ENCODE results near the gene IGF1.

The IGF1 gene

GRCh38 chr12:102435827-102436436 is 44.4 kb downstream of the IGF1 start (continued):
- no peak for TF ChIP-seq SP2 (tag by site-specific recombination; IDR thresholded peaks at IDR 0.05)
- no peak for TF ChIP-seq ZBTB21 (tag by site-specific recombination; IDR thresholded peaks at IDR 0.05)

GRCh38 chr12:102433304-102433703 is 47.1 kb downstream of the IGF1 start:
- Histone ChIP-seq H3K9me3 (ENCODE audit: control insufficient read depth, insufficient read depth, low read depth, low read length) (no peaks in the 10 kb centered on the region), H3K27ac (ENCODE audit: extremely low read depth, low read depth, low read length) (no peak overlapping the region), H3K36me3 (ENCODE audit: control insufficient read depth in 2 of 2, insufficient read depth in 1 of 2, low read length in 2 of 2) (no peaks in the 10 kb centered on the region), H3K4me1 (ENCODE audit: control insufficient read depth, insufficient read depth, low read length) (no peaks in the 10 kb centered on the region), H3K4me3 (ENCODE audit: low read depth, low read length) (no peak overlapping the region)
- TF ChIP-seq RBAK (tag by site-specific recombination; IDR thresholded peaks at IDR 0.05) (no peak), SP7 (tag by site-specific recombination; IDR thresholded peaks at IDR 0.05) (no peak), ZNF768 (tag by site-specific recombination; IDR thresholded peaks at IDR 0.05) (no peak), ZNF621 (tag by site-specific recombination; IDR thresholded peaks at IDR 0.05) (no peak), ZBTB7A (tag by site-specific recombination; IDR thresholded peaks at IDR 0.05; ENCODE audit: low read depth) (no peak), ZNF132 (tag by site-specific recombination; IDR thresholded peaks at IDR 0.05; ENCODE audit: borderline replicate concordance) (no peak), MEIS1 (CRISPR knock-in tag; IDR thresholded peaks at IDR 0.05; ENCODE audit: borderline replicate concordance) (no peak), ZNF560 (tag by site-specific recombination; IDR thresholded peaks at IDR 0.05; ENCODE audit: borderline replicate concordance) (no peak), ZSCAN16 (tag by site-specific recombination; IDR thresholded peaks at IDR 0.05) (no peak), ZFP41 (tag by site-specific recombination; IDR thresholded peaks at IDR 0.05; ENCODE audit: borderline replicate concordance) (no peak), ZNF558 (tag by site-specific recombination; IDR thresholded peaks at IDR 0.05) (no peak), ZNF529 (tag by site-specific recombination; IDR thresholded peaks at IDR 0.05; ENCODE audit: insufficient replicate concordance) (no peak), ZNF518A (tag by site-specific recombination; conservative IDR thresholded peaks at IDR 0.05; ENCODE audit: low read depth) (no peak), ATF2 (tag by site-specific recombination; IDR thresholded peaks at IDR 0.05; ENCODE audit: low read depth) (no peak), ZBTB26 (tag by site-specific recombination; optimal IDR thresholded peaks at IDR 0.05) (no peak), PRDM10 (tag by site-specific recombination; IDR thresholded peaks at IDR 0.05) (no peak), ZNF350 (tag by site-specific recombination; IDR thresholded peaks at IDR 0.05) (no peak), ZNF140 (tag by site-specific recombination; IDR thresholded peaks at IDR 0.05) (no peak), ZNF341 (tag by site-specific recombination; IDR thresholded peaks at IDR 0.05; ENCODE audit: low read depth) (no peak), ZNF785 (tag by site-specific recombination; IDR thresholded peaks at IDR 0.05) (no peak)
- POLR2A ChIA-PET: no interaction called here
- CTCF ChIA-PET: no interaction called here

Data from HEK293 (cell line).